DOHH2 (cell line): ENCODE results near the gene AVPR1B.

Experiments used
- EZH2phosphoT487 ChIP-seq: fragments of 200-600 bp; sonication (generic); IDR thresholded peaks from 2 replicates; pipeline ENCODE4 v1.6.1; 2017; ENCODE audit warnings: borderline replicate concordance, mild to moderate bottlenecking, antibody characterized with exemption, low read length, moderate library complexity, mixed read lengths
- TF ChIP-seq, protein P1 (sequence below): fragments of 200-600 bp; sonication (generic); IDR thresholded peaks from one replicate; pipeline ENCODE4 v1.5.1; 2014; ENCODE audit warnings: antibody characterized with exemption, mild to moderate bottlenecking, low read depth, low read length; ENCODE audit not compliant: poor library complexity, severe bottlenecking

DNA sequence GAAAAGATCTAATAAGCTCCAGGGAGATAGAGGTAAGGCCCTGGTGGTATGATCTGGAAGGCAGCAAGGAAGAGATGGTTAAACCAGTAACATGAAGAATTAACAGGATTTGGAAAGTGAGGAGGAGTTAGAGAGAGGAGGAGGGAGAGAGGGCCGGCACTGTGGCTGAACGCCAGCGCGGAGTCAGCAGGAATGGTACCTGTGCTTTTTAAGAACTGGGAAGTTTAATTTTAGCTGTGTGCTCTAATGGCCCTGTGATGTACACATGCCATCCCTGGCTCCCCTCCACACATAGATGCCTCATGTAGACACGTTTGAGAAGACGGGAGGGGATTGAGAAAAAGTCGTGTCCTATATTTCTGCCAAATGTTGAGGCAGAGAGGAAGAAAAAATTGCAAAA is 13.8 kb upstream of the AVPR1B start:
- TF ChIP-seq, protein P1, sequence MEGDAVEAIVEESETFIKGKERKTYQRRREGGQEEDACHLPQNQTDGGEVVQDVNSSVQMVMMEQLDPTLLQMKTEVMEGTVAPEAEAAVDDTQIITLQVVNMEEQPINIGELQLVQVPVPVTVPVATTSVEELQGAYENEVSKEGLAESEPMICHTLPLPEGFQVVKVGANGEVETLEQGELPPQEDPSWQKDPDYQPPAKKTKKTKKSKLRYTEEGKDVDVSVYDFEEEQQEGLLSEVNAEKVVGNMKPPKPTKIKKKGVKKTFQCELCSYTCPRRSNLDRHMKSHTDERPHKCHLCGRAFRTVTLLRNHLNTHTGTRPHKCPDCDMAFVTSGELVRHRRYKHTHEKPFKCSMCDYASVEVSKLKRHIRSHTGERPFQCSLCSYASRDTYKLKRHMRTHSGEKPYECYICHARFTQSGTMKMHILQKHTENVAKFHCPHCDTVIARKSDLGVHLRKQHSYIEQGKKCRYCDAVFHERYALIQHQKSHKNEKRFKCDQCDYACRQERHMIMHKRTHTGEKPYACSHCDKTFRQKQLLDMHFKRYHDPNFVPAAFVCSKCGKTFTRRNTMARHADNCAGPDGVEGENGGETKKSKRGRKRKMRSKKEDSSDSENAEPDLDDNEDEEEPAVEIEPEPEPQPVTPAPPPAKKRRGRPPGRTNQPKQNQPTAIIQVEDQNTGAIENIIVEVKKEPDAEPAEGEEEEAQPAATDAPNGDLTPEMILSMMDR: no peak
- no peak for TF ChIP-seq EZH2phosphoT487
